K562 (cell line): ENCODE measurements around the gene IL11. TPM values are rescaled to one million over a fixed set of nuclear protein-coding genes. Genes with fewer than 3 reads are reported as not detected.

Source experiments
- ATAC-seq: fragments of 200-7000 bp; cut with Tn5 transposase; 3 replicates; pipeline ENCODE4 v1.9.1; 2020; ENCODE audit warnings: moderate library complexity
- BruUV-seq: library from RNA; stranded (reverse); fragments of 400-500 nt; replicated peaks from 2 replicates; lab custom pipeline; 2021; lab: Mats Ljungman, UMichigan
- CTCF ChIA-PET: fragments of 300-600 bp; formaldehyde crosslinking; extraction: SDS; loops from one replicate; lab custom pipeline; 2021; ENCODE audit warnings: low intra/inter-chr PET ratio; lab: Yijun Ruan, JAX
- POLR2A ChIA-PET: fragments of 300-600, 350-650 bp; sonication (Branson Sonifier 250); formaldehyde crosslinking; extraction: SDS; loops from one replicate; lab custom pipeline; 2021; ENCODE audit warnings: antibody characterized with exemption, inconsistent platforms; lab: Yijun Ruan, JAX
- DNase-seq, 4 experiments: peaks; one replicate each; pipeline versions ENCODE4 v3.0.0 to v3.0.0-alpha.2; 2011 to 2018; ENCODE audit warnings: low spot score in 3 of 4, mixed read lengths in 3 of 4; ENCODE audit errors: extremely low read depth in 1 of 4
- FAIRE-seq: peaks from 2 replicates; lab custom pipeline; 2011; peaks lifted over from hg19 to GRCh38; lab: Jason Lieb, UNC
- H2AFZ ChIP-seq: 2 replicates; pipeline ENCODE4 v1.6.0; 2011; ENCODE audit warnings: low read depth, low read length, control low read depth, inconsistent platforms
- H3K27ac ChIP-seq: fragments of 200-600 bp; 3 replicates; pipeline ENCODE4 v1.8.0; 2011; ENCODE audit warnings: low read depth, mild to moderate bottlenecking, control low read depth, inconsistent platforms, low read length, moderate library complexity, mixed read lengths; ENCODE audit errors: extremely low read depth
- H3K27me3 ChIP-seq, 2 experiments: fragments of 300-600 bp in 1 of 2; 2 replicates in 1 of 2; 3 replicates in 1 of 2; pipeline versions ENCODE4 v1.6.0 to v1.8.0; 2011; ENCODE audit warnings: inconsistent platforms in 2 of 2, low read length in 2 of 2, mild to moderate bottlenecking in 1 of 2, mixed read lengths in 1 of 2, moderate library complexity in 1 of 2; ENCODE audit not compliant: control insufficient read depth in 2 of 2, insufficient read depth in 2 of 2
- H3K36me3 ChIP-seq: fragments of 300-600 bp; 3 replicates; pipeline ENCODE4 v1.8.0; 2011; ENCODE audit warnings: mild to moderate bottlenecking, low read length, inconsistent platforms; ENCODE audit not compliant: control insufficient read depth, insufficient read depth
- H3K4me1 ChIP-seq, 2 experiments: fragments of 200-600 bp in 1 of 2; replicated peaks in 1 of 2; 2 replicates in 1 of 2; 3 replicates in 1 of 2; pipeline versions ENCODE4 v1.5.1 to v1.8.0; 2011; ENCODE audit warnings: inconsistent platforms in 2 of 2, low read length in 2 of 2, mild to moderate bottlenecking in 1 of 2, mixed read lengths in 1 of 2, moderate library complexity in 1 of 2; ENCODE audit not compliant: control insufficient read depth in 2 of 2, insufficient read depth in 2 of 2
- H3K4me2 ChIP-seq: 2 replicates; pipeline ENCODE4 v1.6.1; 2011; ENCODE audit warnings: low read length, control low read depth, inconsistent platforms, mixed read lengths; ENCODE audit not compliant: insufficient read depth
- H3K4me3 ChIP-seq: fragments of 200-600 bp; sonication (generic), shearing (Covaris generic); 2 replicates; pipeline ENCODE4 v1.5.1; 2016; ENCODE audit warnings: control low read depth, inconsistent platforms
- H3K79me2 ChIP-seq: fragments of 200-600 bp; 3 replicates; pipeline ENCODE4 v1.8.0; 2011; ENCODE audit warnings: low read length, inconsistent platforms; ENCODE audit not compliant: control insufficient read depth, insufficient read depth
- H3K9ac ChIP-seq, 2 experiments: 2 replicates each; pipeline versions ENCODE4 v1.6.0 to v1.6.1; 2011; ENCODE audit warnings: low read depth in 2 of 2, low read length in 2 of 2, control low read depth in 1 of 2, inconsistent platforms in 1 of 2, mild to moderate bottlenecking in 1 of 2, mixed read lengths in 1 of 2; ENCODE audit not compliant: insufficient read depth in 1 of 2
- H3K9me1 ChIP-seq: one replicate; pipeline ENCODE4 v1.6.0; 2011; ENCODE audit warnings: inconsistent platforms, mild to moderate bottlenecking, low read length, moderate library complexity; ENCODE audit not compliant: control insufficient read depth, insufficient read depth
- H3K9me3 ChIP-seq: replicated peaks from 2 replicates; pipeline ENCODE4 v1.5.1; 2011; ENCODE audit warnings: low read depth, low read length, inconsistent platforms; ENCODE audit not compliant: control insufficient read depth, insufficient read depth
- H4K20me1 ChIP-seq: replicated peaks from 2 replicates; pipeline ENCODE4 v1.6.1; 2011; ENCODE audit warnings: low read length, inconsistent platforms, mixed read lengths; ENCODE audit not compliant: control insufficient read depth, insufficient read depth
- CBFA2T2 ChIP-seq: fragments of 450-650 bp; conservative IDR thresholded peaks from 2 replicates; pipeline ENCODE4 v1.6.1; 2017; ENCODE audit warnings: mild to moderate bottlenecking
- NR2C2 ChIP-seq, 2 experiments: fragments of 200-800 bp in 1 of 2; sonication (Bioruptor generic) in 1 of 2; sonication (generic) in 1 of 2; formaldehyde crosslinking in 1 of 2; IDR thresholded peaks; 2 replicates each; pipeline versions ENCODE4 v1.6.1 to v1.8.0; 2016 to 2022; ENCODE audit warnings: mild to moderate bottlenecking in 1 of 2, missing compliant biosample characterization in 1 of 2, missing genetic modification characterization in 1 of 2, missing genetic modification reagents in 1 of 2
- RBFOX2 ChIP-seq: fragments of 200-400 bp; formaldehyde crosslinking; IDR thresholded peaks from 2 replicates; pipeline ENCODE4 v1.6.1; 2017; ENCODE audit warnings: low read depth, mild to moderate bottlenecking, low read length, moderate library complexity
- SIN3A ChIP-seq, 2 experiments: fragments of 150-350 bp in 1 of 2; IDR thresholded peaks; 2 replicates each; pipeline ENCODE4 v1.6.1; 2011 to 2016; ENCODE audit warnings: borderline replicate concordance in 2 of 2, low read depth in 2 of 2, low read length in 2 of 2, mild to moderate bottlenecking in 2 of 2, moderate library complexity in 2 of 2; ENCODE audit not compliant: control insufficient read depth in 1 of 2
- STAG1 ChIP-seq: sonication (generic); formaldehyde crosslinking; IDR thresholded peaks from 2 replicates; pipeline ENCODE4 v1.5.0; 2020; ENCODE audit warnings: missing genetic modification reagents, borderline replicate concordance
- WHSC1 ChIP-seq: IDR thresholded peaks from one replicate; pipeline ENCODE4 v1.6.1; 2012; ENCODE audit warnings: low read length, control low read depth, inconsistent platforms
- ZFX ChIP-seq: sonication (generic); formaldehyde crosslinking; IDR thresholded peaks from 2 replicates; pipeline ENCODE4 v1.8.0; 2022; ENCODE audit warnings: mild to moderate bottlenecking, missing genetic modification reagents, moderate library complexity
- ZNF3 ChIP-seq: fragments of 250-450 bp; sonication (Bioruptor Pico); IDR thresholded peaks from 2 replicates; pipeline ENCODE4 v1.5.0; 2021; ENCODE audit warnings: mild to moderate bottlenecking, moderate library complexity
- WGBS: fragments of 100-300 bp; shearing (Covaris generic); methylation state at CpG from one replicate; pipeline ENCODE4 v1.1.6; 2016; ENCODE audit warnings: low coverage, mixed read lengths; ENCODE audit not compliant: insufficient coverage; ENCODE audit errors: missing lambda C conversion rate; 5-methylcytosine and 5-hydroxymethylcytosine counted together
- in situ Hi-C: fragments of 300-500 bp; cut with MboI; formaldehyde crosslinking; loops from 4 replicates; pipeline ENCODE4 v1.15.0; 2018; ENCODE audit warnings: inconsistent platforms, mixed read lengths
- intact Hi-C: fragments of 100-400 bp; cut with micrococcal nuclease; formaldehyde crosslinking; loops from 2 replicates; pipeline ENCODE4 v1.14.2; 2022
- polyA plus RNA-seq, 8 experiments: library from polyadenylated mRNA; depleted of rRNA in 4 of 8; stranded (reverse) in 5 of 8; unstranded in 3 of 8; fragments of >200 nt; fragmentation: Nextera tagmentation in 2 of 8; fragmentation: Illumina TruSeq in 1 of 8; extraction: Ambion mirVana in 2 of 8; extraction: Trizol in 1 of 8; gene quantifications; 2 replicates each; pipeline versions ENCODE4 v1.2.1 to v1.2.3, GENCODE V29; 2011 to 2014; ENCODE audit warnings: inconsistent platforms in 1 of 8, missing spikeins in 1 of 8
- total RNA-seq, 7 experiments: library from RNA; depleted of rRNA in 6 of 7; stranded (reverse); fragments of >200 nt in 6 of 7; fragmentation: Illumina TruSeq in 2 of 7; extraction: Trizol in 2 of 7; gene quantifications; 2 replicates each; pipeline versions ENCODE4 v1.2.1 to v1.2.3, GENCODE V29; 2011 to 2021; ENCODE audit warnings: low replicate concordance in 1 of 7
- TF ChIP-seq, protein P1 (sequence below): sonication (generic); formaldehyde crosslinking; IDR thresholded peaks from 2 replicates; pipeline ENCODE4 v1.8.1; 2023; ENCODE audit warnings: missing genetic modification reagents, mild to moderate bottlenecking, borderline replicate concordance
- TF ChIP-seq, protein P2 (sequence below): sonication (generic); formaldehyde crosslinking; IDR thresholded peaks from 2 replicates; pipeline ENCODE4 v1.8.1; 2023; ENCODE audit warnings: mild to moderate bottlenecking, missing genetic modification reagents
- TF ChIP-seq, protein P3 (sequence below): sonication (generic); formaldehyde crosslinking; IDR thresholded peaks from 2 replicates; pipeline ENCODE4 v1.8.1; 2023; ENCODE audit warnings: mild to moderate bottlenecking, missing genetic modification reagents

IL11 gene
- total and polyA plus RNA-seq, 9 of the 15 experiments (the other 6 are each of a cell fraction or from before 2014, with no cell fraction given), result 0.04 to 0.42 (median 0.06) TPM; not detected in 6

DNA sequence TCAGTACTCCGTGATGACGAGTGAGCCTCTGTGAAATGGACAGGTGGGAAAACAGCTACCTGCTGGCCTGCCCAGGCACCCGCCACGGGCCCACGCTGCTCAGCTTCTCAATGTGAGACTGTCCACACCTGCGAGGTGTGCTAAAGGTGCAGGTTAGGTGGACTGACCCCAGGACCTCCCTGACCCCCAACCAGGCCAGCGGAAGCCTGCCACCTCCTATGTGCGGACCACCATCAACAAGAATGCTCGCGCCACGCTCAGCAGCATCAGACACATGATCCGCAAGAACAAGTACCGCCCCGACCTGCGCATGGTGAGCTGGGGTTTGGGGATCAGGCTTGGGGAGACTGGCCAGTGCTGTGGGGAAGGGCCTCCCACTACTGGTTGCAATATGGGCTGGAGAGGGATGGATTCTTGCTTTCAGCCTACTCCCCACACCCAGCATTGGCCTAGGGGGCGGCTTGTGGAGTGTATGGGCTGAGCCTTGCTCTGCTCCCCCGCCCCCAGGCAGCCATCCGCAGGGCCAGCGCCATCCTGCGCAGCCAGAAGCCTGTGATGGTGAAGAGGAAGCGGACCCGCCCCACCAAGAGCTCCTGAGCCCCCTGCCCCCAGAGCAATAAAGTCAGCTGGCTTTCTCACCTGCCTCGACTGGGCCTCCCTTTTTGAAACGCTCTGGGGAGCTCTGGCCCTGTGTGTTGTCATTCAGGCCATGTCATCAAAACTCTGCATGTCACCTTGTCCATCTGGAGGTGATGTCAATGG, 17.7 kb upstream of the IL11 start:
- peak overlapping the region; percentile 94 for H3K4me2 ChIP-seq
- peak overlapping the region; percentile 97; the same call in 2 of the 3 replicates for H3K27ac ChIP-seq
- peaks cover 52 to 79% of the 10 kb centered on the region in 2 experiments for H3K4me1 ChIP-seq
- WGBS, result 39% methylated on average over 20 of the region's 24 CpGs
- ATAC-seq (no peak), DNase-seq (no peak), FAIRE-seq (no peak)
- H3K9me3 ChIP-seq, result no peaks in the 10 kb centered on the region
- no TSS peak for BruUV-seq
- H3K27me3 ChIP-seq, result no peaks in the 10 kb centered on the region
- intact Hi-C loops, result loop anchor here (5.0 kb wide), 2 partner anchors 64 to 86 kb away; no protein-coding TSS in a partner anchor
- H2AFZ ChIP-seq, result no peak overlapping the region
- peaks cover 64% of the 10 kb centered on the region for H3K79me2 ChIP-seq
- H3K9me1 ChIP-seq, result peaks cover 19% of the 10 kb centered on the region
- H4K20me1 ChIP-seq, result peaks cover 54% of the 10 kb centered on the region
- H3K36me3 ChIP-seq, result peaks cover 55% of the 10 kb centered on the region
- in situ Hi-C loops, result no loop called here
- POLR2A ChIA-PET, result interaction anchor here (0.6 to 12.9 kb wide), 10 partner anchors 11 to 229 kb away, joined by 3 to 195 read pairs (median 3); partner anchors contain the start of gene UBE2S
- peak overlapping the region; percentile 94 to 98 for H3K9ac ChIP-seq
- CTCF ChIA-PET, result no interaction called here
- peak overlapping the region; percentile 77 for H3K4me3 ChIP-seq
- peak; percentile 10; the same call in 1 of the 2 replicates for TF ChIP-seq STAG1
- 0 out of 4 replicates have a peak, but pooled peaks of 1 of the 2 experiments have one; percentile 22 for TF ChIP-seq SIN3A (IDR thresholded peaks at IDR 0.05; ENCODE audit: borderline replicate concordance in 2 of 2, control insufficient read depth in 1 of 2, low read depth in 2 of 2, low read length in 2 of 2)
- TF ChIP-seq, protein P1, sequence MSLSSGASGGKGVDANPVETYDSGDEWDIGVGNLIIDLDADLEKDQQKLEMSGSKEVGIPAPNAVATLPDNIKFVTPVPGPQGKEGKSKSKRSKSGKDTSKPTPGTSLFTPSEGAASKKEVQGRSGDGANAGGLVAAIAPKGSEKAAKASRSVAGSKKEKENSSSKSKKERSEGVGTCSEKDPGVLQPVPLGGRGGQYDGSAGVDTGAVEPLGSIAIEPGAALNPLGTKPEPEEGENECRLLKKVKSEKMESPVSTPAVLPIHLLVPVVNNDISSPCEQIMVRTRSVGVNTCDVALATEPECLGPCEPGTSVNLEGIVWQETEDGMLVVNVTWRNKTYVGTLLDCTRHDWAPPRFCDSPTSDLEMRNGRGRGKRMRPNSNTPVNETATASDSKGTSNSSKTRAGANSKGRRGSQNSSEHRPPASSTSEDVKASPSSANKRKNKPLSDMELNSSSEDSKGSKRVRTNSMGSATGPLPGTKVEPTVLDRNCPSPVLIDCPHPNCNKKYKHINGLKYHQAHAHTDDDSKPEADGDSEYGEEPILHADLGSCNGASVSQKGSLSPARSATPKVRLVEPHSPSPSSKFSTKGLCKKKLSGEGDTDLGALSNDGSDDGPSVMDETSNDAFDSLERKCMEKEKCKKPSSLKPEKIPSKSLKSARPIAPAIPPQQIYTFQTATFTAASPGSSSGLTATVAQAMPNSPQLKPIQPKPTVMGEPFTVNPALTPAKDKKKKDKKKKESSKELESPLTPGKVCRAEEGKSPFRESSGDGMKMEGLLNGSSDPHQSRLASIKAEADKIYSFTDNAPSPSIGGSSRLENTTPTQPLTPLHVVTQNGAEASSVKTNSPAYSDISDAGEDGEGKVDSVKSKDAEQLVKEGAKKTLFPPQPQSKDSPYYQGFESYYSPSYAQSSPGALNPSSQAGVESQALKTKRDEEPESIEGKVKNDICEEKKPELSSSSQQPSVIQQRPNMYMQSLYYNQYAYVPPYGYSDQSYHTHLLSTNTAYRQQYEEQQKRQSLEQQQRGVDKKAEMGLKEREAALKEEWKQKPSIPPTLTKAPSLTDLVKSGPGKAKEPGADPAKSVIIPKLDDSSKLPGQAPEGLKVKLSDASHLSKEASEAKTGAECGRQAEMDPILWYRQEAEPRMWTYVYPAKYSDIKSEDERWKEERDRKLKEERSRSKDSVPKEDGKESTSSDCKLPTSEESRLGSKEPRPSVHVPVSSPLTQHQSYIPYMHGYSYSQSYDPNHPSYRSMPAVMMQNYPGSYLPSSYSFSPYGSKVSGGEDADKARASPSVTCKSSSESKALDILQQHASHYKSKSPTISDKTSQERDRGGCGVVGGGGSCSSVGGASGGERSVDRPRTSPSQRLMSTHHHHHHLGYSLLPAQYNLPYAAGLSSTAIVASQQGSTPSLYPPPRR (CRISPR knock-in tag), result no peak
- TF ChIP-seq NR2C2 (CRISPR knock-in tag; IDR thresholded peaks at IDR 0.05), result 0 out of 2 replicates have a peak, but pooled peaks have one; percentile 42
- TF ChIP-seq NR2C2 (tag; IDR thresholded peaks at IDR 0.05), result no peak
- TF ChIP-seq RBFOX2, result peak; percentile 83
- TF ChIP-seq ZNF3 (CRISPR knock-in tag), result no peak
- TF ChIP-seq, protein P2, sequence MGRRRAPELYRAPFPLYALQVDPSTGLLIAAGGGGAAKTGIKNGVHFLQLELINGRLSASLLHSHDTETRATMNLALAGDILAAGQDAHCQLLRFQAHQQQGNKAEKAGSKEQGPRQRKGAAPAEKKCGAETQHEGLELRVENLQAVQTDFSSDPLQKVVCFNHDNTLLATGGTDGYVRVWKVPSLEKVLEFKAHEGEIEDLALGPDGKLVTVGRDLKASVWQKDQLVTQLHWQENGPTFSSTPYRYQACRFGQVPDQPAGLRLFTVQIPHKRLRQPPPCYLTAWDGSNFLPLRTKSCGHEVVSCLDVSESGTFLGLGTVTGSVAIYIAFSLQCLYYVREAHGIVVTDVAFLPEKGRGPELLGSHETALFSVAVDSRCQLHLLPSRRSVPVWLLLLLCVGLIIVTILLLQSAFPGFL (CRISPR knock-in tag), result no peak
- TF ChIP-seq ZFX (CRISPR knock-in tag), result 0 out of 2 replicates have a peak, but pooled peaks have one; percentile 24
- TF ChIP-seq, protein P3, sequence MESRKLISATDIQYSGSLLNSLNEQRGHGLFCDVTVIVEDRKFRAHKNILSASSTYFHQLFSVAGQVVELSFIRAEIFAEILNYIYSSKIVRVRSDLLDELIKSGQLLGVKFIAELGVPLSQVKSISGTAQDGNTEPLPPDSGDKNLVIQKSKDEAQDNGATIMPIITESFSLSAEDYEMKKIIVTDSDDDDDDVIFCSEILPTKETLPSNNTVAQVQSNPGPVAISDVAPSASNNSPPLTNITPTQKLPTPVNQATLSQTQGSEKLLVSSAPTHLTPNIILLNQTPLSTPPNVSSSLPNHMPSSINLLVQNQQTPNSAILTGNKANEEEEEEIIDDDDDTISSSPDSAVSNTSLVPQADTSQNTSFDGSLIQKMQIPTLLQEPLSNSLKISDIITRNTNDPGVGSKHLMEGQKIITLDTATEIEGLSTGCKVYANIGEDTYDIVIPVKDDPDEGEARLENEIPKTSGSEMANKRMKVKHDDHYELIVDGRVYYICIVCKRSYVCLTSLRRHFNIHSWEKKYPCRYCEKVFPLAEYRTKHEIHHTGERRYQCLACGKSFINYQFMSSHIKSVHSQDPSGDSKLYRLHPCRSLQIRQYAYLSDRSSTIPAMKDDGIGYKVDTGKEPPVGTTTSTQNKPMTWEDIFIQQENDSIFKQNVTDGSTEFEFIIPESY (CRISPR knock-in tag), result peak; percentile 34; the same call in 1 of the 2 replicates
- no peak for TF ChIP-seq CBFA2T2
- no peak for TF ChIP-seq WHSC1
